NCI-H82 treated with DMSO at 0.1 percent for 48 hours (cell line): ENCODE results near the gene DDX24.

Experiments used
- DNase-seq: peaks from one replicate; lab custom pipeline; 2025; ENCODE audit not compliant: unreplicated experiment; lab: John Stamatoyannopoulos, UW

The DDX24 gene

GRCh38 chr14:94114589-94115057 is 33.6 kb upstream of the DDX24 start:
- no peak for DNase-seq

- DNase-seq = no peak
Observed at GRCh38 chr14:94113908-94114588, 33.0 kb upstream of the DDX24 start.

DNA sequence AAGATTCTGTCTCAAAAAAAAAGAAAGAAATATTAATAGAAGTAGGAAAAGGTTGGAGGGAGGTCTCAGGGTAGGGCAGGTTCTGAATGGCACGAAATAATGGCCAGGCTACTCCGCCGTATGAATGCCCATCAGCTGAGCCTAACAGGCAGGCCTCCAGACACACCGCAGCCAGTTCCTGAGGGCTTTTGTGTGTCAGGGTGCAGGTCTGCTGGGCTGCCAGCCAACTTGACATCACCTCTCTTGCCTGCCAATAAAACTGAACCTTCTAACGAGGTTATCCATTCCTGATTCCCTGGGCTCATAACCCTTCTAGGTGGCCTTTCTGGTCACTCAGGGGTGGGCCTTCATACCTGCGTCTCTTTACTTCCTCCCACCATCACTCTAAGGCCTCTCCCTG is 32.5 kb upstream of the DDX24 start:
- no peak for DNase-seq

- DNase-seq = no peak
Observed at GRCh38 chr14:94113073-94113472, 32.1 kb upstream of the DDX24 start.

GRCh38 chr14:94112513-94113063 is 31.6 kb upstream of the DDX24 start:
- no peak for DNase-seq

GRCh38 chr14:94111276-94112095 is 30.5 kb upstream of the DDX24 start:
- DNase-seq = no peak

DNA sequence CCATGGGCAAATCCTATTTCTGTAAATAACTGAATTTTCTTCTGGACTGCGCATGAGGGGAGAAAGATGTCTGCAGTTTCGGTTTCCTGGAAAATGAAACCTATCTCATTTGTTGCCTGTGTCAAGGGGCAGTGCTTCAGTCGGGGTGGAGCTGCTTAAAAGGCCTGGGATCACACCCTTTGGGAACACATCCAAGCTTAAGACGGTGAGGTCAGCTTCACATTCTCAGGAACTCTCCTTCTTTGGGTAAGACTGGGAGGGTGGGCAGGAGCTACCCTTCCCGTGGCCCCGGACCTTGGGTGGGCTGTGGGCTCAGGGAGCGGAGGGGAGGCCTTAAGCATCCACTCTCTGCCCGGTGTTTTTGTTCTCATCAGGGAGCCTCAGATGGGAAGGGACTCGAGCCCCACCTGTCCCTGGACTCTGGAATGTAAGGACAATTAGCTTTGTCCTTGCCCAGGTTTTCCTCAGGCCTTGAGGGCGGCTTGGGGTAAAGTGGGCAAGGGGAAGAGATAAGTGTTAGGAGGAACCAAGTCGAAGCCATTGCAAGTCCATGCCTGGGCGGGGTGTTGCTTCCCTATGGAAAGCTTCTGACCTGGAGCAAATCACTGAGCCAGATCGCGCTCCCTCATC is 29.7 kb upstream of the DDX24 start, which contains the start of gene IFI27:
IFI27 (plus strand) TSS at position 185 of the 630 bp plus-strand sequence.
- no peak for DNase-seq

GRCh38 chr14:94109915-94110250 is 28.9 kb upstream of the DDX24 start:
- no peak for DNase-seq

- no peak for DNase-seq
Observed at GRCh38 chr14:94104731-94105130, 23.7 kb upstream of the DDX24 start.

GRCh38 chr14:94103554-94104150 is 22.6 kb upstream of the DDX24 start:
- no peak for DNase-seq

GRCh38 chr14:94102768-94103482 is 21.9 kb upstream of the DDX24 start:
- DNase-seq = no peak

DNA sequence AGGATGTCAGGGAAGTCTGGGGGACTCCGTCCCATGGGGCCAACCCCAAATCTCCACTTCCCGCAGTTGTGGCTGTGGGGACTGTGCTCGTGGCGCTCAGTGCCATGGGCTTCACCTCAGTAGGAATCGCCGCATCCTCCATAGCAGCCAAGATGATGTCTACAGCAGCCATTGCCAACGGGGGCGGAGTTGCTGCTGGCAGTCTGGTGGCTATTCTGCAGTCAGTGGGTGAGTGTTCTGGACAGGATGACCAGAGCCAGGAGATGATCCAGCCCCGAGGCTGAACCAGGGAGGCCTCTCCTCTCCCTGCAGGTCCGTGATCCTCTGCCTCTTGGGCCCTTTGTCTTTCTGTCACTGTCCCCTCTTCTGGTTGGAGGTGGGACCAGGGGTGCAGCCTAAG is 20.7 kb upstream of the DDX24 start:
- no peak for DNase-seq

DNA sequence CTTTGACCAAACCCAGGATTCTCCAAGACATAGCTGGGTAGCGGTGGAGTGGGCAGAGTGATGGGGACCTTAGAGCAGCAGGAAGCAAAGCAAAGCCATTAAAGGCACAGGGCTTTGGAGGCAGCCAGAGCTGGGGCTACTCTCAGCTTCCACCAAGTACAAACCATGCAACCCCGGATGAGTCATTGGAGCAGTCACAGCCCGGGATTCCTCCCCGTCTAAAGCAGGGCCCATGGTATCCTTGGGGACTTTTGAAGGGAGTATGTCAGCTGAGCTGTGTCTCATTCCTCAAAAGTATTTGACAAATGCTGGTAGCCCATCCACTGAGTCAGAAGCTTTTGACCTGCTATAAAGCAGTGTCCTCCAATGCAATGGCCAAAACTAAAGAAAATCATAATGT is 19.8 kb upstream of the DDX24 start:
- no peak for DNase-seq

DNA sequence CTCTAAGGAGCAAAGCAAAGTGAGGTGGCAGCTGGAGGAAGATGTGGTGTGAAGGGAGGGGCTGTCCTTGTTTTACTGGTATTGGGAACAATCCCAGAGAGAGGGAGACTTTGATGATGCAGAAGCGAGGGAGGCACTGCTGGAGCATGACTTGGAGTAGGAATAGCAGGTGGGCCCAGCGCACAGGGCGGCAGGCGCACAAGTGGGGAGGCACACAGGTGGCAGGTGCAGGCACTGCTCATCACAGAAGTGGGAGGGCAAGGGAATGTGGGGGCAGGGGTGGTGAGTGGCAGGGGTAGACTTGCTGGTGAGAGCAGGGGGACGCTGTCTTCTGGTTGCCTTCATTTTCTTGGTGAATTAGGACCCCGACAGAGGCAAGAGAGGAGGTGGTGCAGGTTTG is 18.0 kb upstream of the DDX24 start:
- DNase-seq = no peak

GRCh38 chr14:94098326-94098992 is 17.5 kb upstream of the DDX24 start:
- DNase-seq = no peak

DNA sequence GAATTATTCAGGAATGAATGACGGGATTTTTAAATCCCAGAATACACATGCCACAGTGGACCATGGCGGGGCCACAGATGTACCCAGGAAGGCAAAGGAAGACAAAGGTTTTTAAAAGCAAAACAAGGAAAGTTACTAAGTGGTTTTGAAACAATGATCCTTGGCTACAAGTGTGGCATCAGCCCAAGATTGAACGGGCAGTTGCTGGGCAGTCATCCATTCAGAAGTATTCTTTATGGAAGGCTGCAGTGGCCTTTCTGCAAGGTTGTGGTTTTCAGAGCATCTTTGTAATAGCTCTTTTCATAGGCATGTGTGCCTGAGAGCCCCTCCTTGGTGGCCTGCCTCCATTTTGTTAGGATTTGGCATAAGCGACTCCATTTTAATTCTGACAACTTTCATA is 16.1 kb upstream of the DDX24 start:
- no peak for DNase-seq

GRCh38 chr14:94093418-94093817 is 12.4 kb upstream of the DDX24 start:
- DNase-seq = no peak

GRCh38 chr14:94089479-94089878 is 8.5 kb upstream of the DDX24 start:
- no peak for DNase-seq

- DNase-seq = no peak
Observed at GRCh38 chr14:94088516-94088915, 7.5 kb upstream of the DDX24 start.

DNA sequence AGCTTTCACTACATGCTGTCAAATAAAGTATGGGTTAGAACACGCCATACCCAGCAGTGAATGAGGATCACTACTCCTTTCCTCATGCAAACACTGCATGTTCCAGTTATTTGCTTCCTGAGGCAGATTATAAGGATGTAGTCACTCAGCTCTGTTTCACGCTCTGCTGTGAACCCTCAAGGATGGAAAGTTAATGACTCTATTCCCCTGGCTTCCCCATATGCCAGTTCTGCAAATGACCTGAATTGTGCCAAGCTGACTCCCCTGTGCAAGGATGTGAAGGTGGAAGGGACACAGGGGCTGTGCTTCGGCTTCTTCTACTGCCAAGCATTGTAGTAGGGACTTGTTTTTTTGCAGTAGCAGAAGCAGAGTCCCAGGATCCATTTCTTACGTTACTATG is 6.9 kb upstream of the DDX24 start:
- no peak for DNase-seq
